Stimulated activated CD4-positive, alpha-beta T cell treated with anti-CD3 and anti-CD28 coated beads, TNF-alpha, amount 100 ng/mL, for 48 hours (primary cell): Measurements from ENCODE around the gene DCTN3.
A peak's percentile ranks its signal among the peaks of the same experiment; 100 is the strongest.

Experiments used
- DNase-seq, 3 donors: peaks; one replicate each; pipeline ENCODE4 v3.0.0-alpha.2; 2020; ENCODE audit warnings: low read depth in 3 of 3

Gene DCTN3

GRCh38 chr9:34623374-34624235, 3.3 kb upstream of the DCTN3 start:
- DNase-seq = no peak

- no peak for DNase-seq
Measured at GRCh38 chr9:34615132-34615531, 5.2 kb downstream of the DCTN3 start.

- peak; percentile 43 to 81 (median 46) for DNase-seq
Measured at GRCh38 chr9:34612788-34613390, 7.4 kb downstream of the DCTN3 start.

- DNase-seq = peak; percentile 57 to 79 (median 60)
Measured at GRCh38 chr9:34611811-34612787, 8.2 kb downstream of the DCTN3 start, which contains the start of gene RPP25L. RPP25L (minus strand) TSS chr9:34612097; CDS start chr9:34611296, 801 bp downstream.

- DNase-seq = no peak
Measured at GRCh38 chr9:34611251-34611810, 9.0 kb downstream of the DCTN3 start.

- DNase-seq = no peak
Measured at GRCh38 chr9:34610434-34611206, 9.7 kb downstream of the DCTN3 start.

- no peak for DNase-seq
Measured at GRCh38 chr9:34607331-34607730, 13.0 kb downstream of the DCTN3 start.

- no peak for DNase-seq
Measured at GRCh38 chr9:34606905-34607304, 13.4 kb downstream of the DCTN3 start.

GRCh38 chr9:34606190-34606589, 14.1 kb downstream of the DCTN3 start:
- no peak for DNase-seq

GRCh38 chr9:34603610-34604231, 16.6 kb downstream of the DCTN3 start:
- peak; percentile 58 to 74 (median 60) for DNase-seq

GRCh38 chr9:34601937-34602573, 18.2 kb downstream of the DCTN3 start:
- no peak for DNase-seq

- no peak for DNase-seq
Measured at GRCh38 chr9:34600908-34601307, 19.4 kb downstream of the DCTN3 start.

- DNase-seq = no peak
Measured at GRCh38 chr9:34599546-34599945, 20.7 kb downstream of the DCTN3 start.

- no peak for DNase-seq
Measured at GRCh38 chr9:34594177-34594576, 26.1 kb downstream of the DCTN3 start.

GRCh38 chr9:34592895-34593601, 27.2 kb downstream of the DCTN3 start:
- no peak for DNase-seq

GRCh38 chr9:34591917-34592866, 28.1 kb downstream of the DCTN3 start:
- DNase-seq = no peak

GRCh38 chr9:34591248-34591916, 28.9 kb downstream of the DCTN3 start:
- peak; percentile 54 to 79 (median 65) for DNase-seq
